Endodermal cell (in vitro differentiated cells): ENCODE measurements around the gene PLA1A. TPM values are rescaled to one million over a fixed set of nuclear protein-coding genes. Genes with fewer than 3 reads are reported as not detected.
"Not testable (repeated sequence)": the region's sequence is repeated elsewhere in the genome, so short reads cannot be mapped to it uniquely, and the experiment has no call there.

Source experiments
- DNase-seq: peaks from one replicate; pipeline ENCODE4 v3.0.0-alpha.2; 2017
- H3K27ac ChIP-seq: 2 replicates; pipeline ENCODE4 v1.5.1; 2013; ENCODE audit warnings: mild to moderate bottlenecking, low read depth, low read length, moderate library complexity
- H3K27me3 ChIP-seq: 2 replicates; pipeline ENCODE4 v1.6.1; 2013; ENCODE audit warnings: mild to moderate bottlenecking, low read length, moderate library complexity; ENCODE audit not compliant: insufficient read depth, control insufficient read depth, poor library complexity, severe bottlenecking
- H3K36me3 ChIP-seq: 2 replicates; pipeline ENCODE4 v1.7.0; 2013; ENCODE audit warnings: mild to moderate bottlenecking, low read length, moderate library complexity; ENCODE audit not compliant: control insufficient read depth, insufficient read depth
- H3K4me1 ChIP-seq: one replicate; pipeline ENCODE4 v1.7.0; 2013; ENCODE audit warnings: low read length; ENCODE audit not compliant: control insufficient read depth, insufficient read depth
- H3K4me3 ChIP-seq: 2 replicates; pipeline ENCODE4 v1.5.1; 2013; ENCODE audit warnings: mild to moderate bottlenecking, low read length, moderate library complexity
- H3K9ac ChIP-seq: 2 replicates; pipeline ENCODE4 v1.6.1; 2013; ENCODE audit warnings: mild to moderate bottlenecking, low read length, moderate library complexity; ENCODE audit not compliant: poor library complexity, severe bottlenecking; ENCODE audit errors: extremely low read depth
- H3K9me3 ChIP-seq: 2 replicates; pipeline ENCODE4 v1.6.1; 2013; ENCODE audit warnings: mild to moderate bottlenecking, low read length, moderate library complexity; ENCODE audit not compliant: control insufficient read depth
- H3K27ac Mint-ChIP-seq: 2 replicates; pipeline ENCODE4 v1.8.0; 2020; ENCODE audit warnings: mixed read lengths
- H3K27me3 Mint-ChIP-seq: 2 replicates; pipeline ENCODE4 v1.8.0; 2021; ENCODE audit warnings: mild to moderate bottlenecking, mixed read lengths; ENCODE audit not compliant: insufficient read depth
- H3K36me3 Mint-ChIP-seq: 2 replicates; pipeline ENCODE4 v1.8.0; 2020; ENCODE audit warnings: low read depth, mixed read lengths
- H3K4me1 Mint-ChIP-seq: 2 replicates; pipeline ENCODE4 v1.8.0; 2020; ENCODE audit warnings: mixed read lengths
- H3K4me3 Mint-ChIP-seq: 2 replicates; pipeline ENCODE4 v1.8.0; 2020; ENCODE audit warnings: mild to moderate bottlenecking, moderate library complexity, mixed read lengths
- H3K9me3 Mint-ChIP-seq: 2 replicates; pipeline ENCODE4 v1.8.0; 2020; ENCODE audit warnings: mild to moderate bottlenecking, mixed read lengths
- WGBS, 2 experiments: methylation state at CpG; one replicate each; pipeline versions ENCODE4 v1.1.5 to v1.1.7; 2013; ENCODE audit warnings: missing lambda C conversion rate in 2 of 2, mixed read lengths in 1 of 2; ENCODE audit not compliant: insufficient coverage in 1 of 2, insufficient read length in 1 of 2; 5-methylcytosine and 5-hydroxymethylcytosine counted together
- total RNA-seq, 2 donors: library from RNA; stranded (reverse); fragmentation: NEBNext Ultra II Directional in 1 of 2; extraction: Animal tissue kit (Norgen Biotek cat#: 25700) in 1 of 2; gene quantifications; 2 replicates in 1 of 2; 3 replicates in 1 of 2; pipeline ENCODE4 v1.2.1, GENCODE V29; 2021
- TF ChIP-seq, protein P1 (sequence below): fragments of 200-600 bp; sonication (generic); conservative IDR thresholded peaks from 2 replicates; pipeline ENCODE4 v1.5.0; 2021; ENCODE audit warnings: antibody characterized with exemption, mild to moderate bottlenecking

Gene PLA1A
- total RNA-seq, 2 donors from 2014 or later = 2.4 to 5.3 TPM

DNA sequence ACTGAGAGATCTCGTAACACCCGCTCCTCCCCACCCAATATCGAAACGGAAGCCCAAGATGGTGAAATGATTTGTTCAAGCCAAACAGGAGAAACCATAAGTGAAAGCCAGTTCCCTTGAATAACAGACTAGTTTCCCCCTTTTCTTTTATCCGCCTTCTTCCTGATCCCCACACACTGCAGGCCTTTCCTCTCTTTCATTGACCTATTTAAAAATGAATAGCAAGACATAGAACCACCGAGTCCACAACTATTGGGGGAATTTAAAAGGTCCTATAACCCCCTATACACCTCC, 79.9 kb downstream of the PLA1A start:
- H3K9ac ChIP-seq = peak overlapping the region; percentile 22
- TF ChIP-seq, protein P1, sequence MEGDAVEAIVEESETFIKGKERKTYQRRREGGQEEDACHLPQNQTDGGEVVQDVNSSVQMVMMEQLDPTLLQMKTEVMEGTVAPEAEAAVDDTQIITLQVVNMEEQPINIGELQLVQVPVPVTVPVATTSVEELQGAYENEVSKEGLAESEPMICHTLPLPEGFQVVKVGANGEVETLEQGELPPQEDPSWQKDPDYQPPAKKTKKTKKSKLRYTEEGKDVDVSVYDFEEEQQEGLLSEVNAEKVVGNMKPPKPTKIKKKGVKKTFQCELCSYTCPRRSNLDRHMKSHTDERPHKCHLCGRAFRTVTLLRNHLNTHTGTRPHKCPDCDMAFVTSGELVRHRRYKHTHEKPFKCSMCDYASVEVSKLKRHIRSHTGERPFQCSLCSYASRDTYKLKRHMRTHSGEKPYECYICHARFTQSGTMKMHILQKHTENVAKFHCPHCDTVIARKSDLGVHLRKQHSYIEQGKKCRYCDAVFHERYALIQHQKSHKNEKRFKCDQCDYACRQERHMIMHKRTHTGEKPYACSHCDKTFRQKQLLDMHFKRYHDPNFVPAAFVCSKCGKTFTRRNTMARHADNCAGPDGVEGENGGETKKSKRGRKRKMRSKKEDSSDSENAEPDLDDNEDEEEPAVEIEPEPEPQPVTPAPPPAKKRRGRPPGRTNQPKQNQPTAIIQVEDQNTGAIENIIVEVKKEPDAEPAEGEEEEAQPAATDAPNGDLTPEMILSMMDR = no peak
- no peaks in the 10 kb centered on the region for H3K27me3 Mint-ChIP-seq
- no peaks in the 10 kb centered on the region for H3K4me1 ChIP-seq
- WGBS, 2 experiments = 21 to 33% methylated on average over 6 of the region's 6 CpGs
- no peak for DNase-seq
- H3K4me1 Mint-ChIP-seq = peaks cover 26% of the 10 kb centered on the region
- no peak overlapping the region for H3K27ac ChIP-seq
- peaks cover 6% of the 10 kb centered on the region for H3K9me3 Mint-ChIP-seq
- H3K4me3 ChIP-seq = peak overlapping the region; percentile 98
- H3K4me3 Mint-ChIP-seq = peak overlapping the region; percentile 79
- peaks cover 12% of the 10 kb centered on the region for H3K9me3 ChIP-seq
- H3K36me3 Mint-ChIP-seq = peaks cover 30% of the 10 kb centered on the region
- H3K27ac Mint-ChIP-seq = peak overlapping the region; percentile 90
- no peaks in the 10 kb centered on the region for H3K27me3 ChIP-seq
- H3K36me3 ChIP-seq = peaks cover 26% of the 10 kb centered on the region

DNA sequence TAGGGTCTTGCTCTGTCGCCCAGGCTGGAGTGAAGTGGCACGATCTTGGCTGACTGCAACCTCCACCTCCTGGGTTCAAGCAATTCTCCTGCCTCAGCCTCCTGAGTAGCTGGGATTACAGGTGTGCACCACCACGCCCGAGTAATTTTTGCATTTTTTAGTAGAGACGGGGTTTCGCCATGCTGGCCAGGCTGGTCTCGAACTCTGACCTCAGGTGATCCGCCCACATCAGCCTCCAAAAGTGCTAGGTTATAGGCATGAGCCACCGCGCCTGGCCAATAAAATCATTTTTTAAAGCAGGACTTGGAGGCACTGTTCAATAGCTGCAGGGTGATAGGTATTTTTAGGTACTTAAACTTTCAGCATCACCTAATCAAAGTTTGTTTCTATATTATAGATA, 80.5 kb downstream of the PLA1A start:
- H3K9me3 Mint-ChIP-seq, H3K27ac Mint-ChIP-seq, H3K27ac ChIP-seq, DNase-seq, H3K4me3 ChIP-seq, H3K4me1 ChIP-seq, H3K27me3 Mint-ChIP-seq, H3K9ac ChIP-seq, H3K4me3 Mint-ChIP-seq, H3K27me3 ChIP-seq: not testable (repeated sequence)
- H3K9me3 ChIP-seq = peaks cover 12% of the 10 kb centered on the region
- H3K36me3 ChIP-seq = peaks cover 20% of the 10 kb centered on the region
- Mint-ChIP-seq H3K4me1 (peaks cover 24% of the 10 kb centered on the region), H3K36me3 (peaks cover 25% of the 10 kb centered on the region)
- WGBS, 2 experiments = 93 to 94% methylated on average over 8 to 10 of the region's 10 CpGs

Other genes with a start within 250 kb of the PLA1A start
- 10 to 100 TPM; 62.3 to 81.8 TPM for gene TMEM39A, start 134.3 kb upstream of the PLA1A start, total RNA-seq
- gene POGLUT1, start 128.9 kb upstream of the PLA1A start, total RNA-seq = 10 to 100 TPM; 17.9 to 18.7 TPM
- 100 to 1,000 TPM; 107 to 119 TPM for gene TIMMDC1, start 99.3 kb upstream of the PLA1A start, total RNA-seq
- 1 to 10 TPM; 2.2 to 2.5 TPM for gene CD80, start 38.3 kb upstream of the PLA1A start, total RNA-seq
- 10 to 100 TPM in 1 of 2 donors, 1 to 10 TPM in 1; 7.8 to 11.8 TPM for gene ADPRH, start 18.4 kb upstream of the PLA1A start, total RNA-seq
- gene POPDC2, start 62.7 kb downstream of the PLA1A start, total RNA-seq = 1 to 10 TPM in 1 of 2 donors, under 1 TPM in 1; 0.95 to 1.6 TPM
- gene COX17, start 79.5 kb downstream of the PLA1A start, total RNA-seq = 10 to 100 TPM; 54.1 to 73.7 TPM
- 1 to 10 TPM; 5.1 to 9.8 TPM for gene CFAP91, start 105.1 kb downstream of the PLA1A start, total RNA-seq
- under 1 TPM; 0.20 to 0.29 TPM for gene NR1I2, start 184.2 kb downstream of the PLA1A start, total RNA-seq